Lower leg skin (tissue), 4 donors: ENCODE results near the gene OR10H2. TPM values are rescaled to one million over a fixed set of nuclear protein-coding genes. Genes with fewer than 3 reads are reported as not detected.

Experiments
- DNase-seq, 2 donors: peaks; one replicate each; pipeline ENCODE4 v3.0.0-alpha.2; 2019; ENCODE audit warnings: low spot score in 2 of 2
- H3K4me3 ChIP-seq: fragments of 200-600 bp; sonication (generic); 2 replicates; pipeline ENCODE4 v1.5.1; 2017; ENCODE audit warnings: mild to moderate bottlenecking, low read depth; ENCODE audit not compliant: poor library complexity, severe bottlenecking
- CTCF ChIP-seq, 3 donors: fragments of 450-650 bp; IDR thresholded peaks; one replicate each; pipeline ENCODE4 v1.5.1; 2016; ENCODE audit warnings: antibody characterized with exemption in 3 of 3, mild to moderate bottlenecking in 3 of 3, moderate library complexity in 2 of 3
- POLR2A ChIP-seq, 2 donors: fragments of 450-650 bp; IDR thresholded peaks; one replicate each; pipeline ENCODE4 v1.6.1; 2016 to 2017; ENCODE audit warnings: antibody characterized with exemption in 2 of 2, mild to moderate bottlenecking in 1 of 2, moderate library complexity in 1 of 2
- WGBS, 2 donors: methylation state at CpG; one replicate each; pipeline ENCODE4 v1.1.5; 2018; 5-methylcytosine and 5-hydroxymethylcytosine counted together
- intact Hi-C: fragments of 100-400 bp; cut with DNase I; formaldehyde crosslinking; loops from one replicate; pipeline ENCODE4 v1.15.0; 2023; ENCODE audit warnings: low total_unique reads
- total RNA-seq, 4 donors: library from RNA; depleted of rRNA; stranded (reverse); fragments of >200 nt; gene quantifications; one replicate each; pipeline ENCODE4 v1.1.0, GENCODE V29; 2016

OR10H2 gene
- total RNA-seq, 4 donors from 2014 or later, result not detected

GRCh38 chr19:15696654-15697194 is 31.1 kb upstream of the OR10H2 start:
- TF ChIP-seq POLR2A (IDR thresholded peaks at IDR 0.05) (no peak), CTCF (IDR thresholded peaks at IDR 0.05) (no peak)
- no peak overlapping the region for H3K4me3 ChIP-seq
- no peak for DNase-seq
- 73 to 76% methylated on average over 19 of the region's 19 CpGs for WGBS, 2 donors
- intact Hi-C loops, result no loop called here

GRCh38 chr19:15701757-15702533 is 25.9 kb upstream of the OR10H2 start:
- DNase-seq, result peak; percentile 59 to 85
- 24 to 38% methylated on average over 4 of the region's 4 CpGs for WGBS, 2 donors
- TF ChIP-seq POLR2A (IDR thresholded peaks at IDR 0.05) (no peak), CTCF (IDR thresholded peaks at IDR 0.05) (no peak)
- H3K4me3 ChIP-seq, result no peak overlapping the region
- intact Hi-C loops, result no loop called here

- peak; percentile 83 to 95 for DNase-seq
- H3K4me3 ChIP-seq, result no peak overlapping the region
- TF ChIP-seq CTCF (IDR thresholded peaks at IDR 0.05) (no peak), POLR2A (IDR thresholded peaks at IDR 0.05) (no peak)
- intact Hi-C loops, result no loop called here
- WGBS, 2 donors, result 0% methylated on average over 6 to 7 of the region's 7 CpGs
Measured at GRCh38 chr19:15702534-15702930, 25.3 kb upstream of the OR10H2 start.

- 39 to 42% methylated on average over 3 of the region's 3 CpGs for WGBS, 2 donors
- no peak for DNase-seq
- intact Hi-C loops, result no loop called here
- H3K4me3 ChIP-seq, result no peak overlapping the region
- TF ChIP-seq CTCF (IDR thresholded peaks at IDR 0.05) (no peak), POLR2A (IDR thresholded peaks at IDR 0.05) (no peak)
Measured at GRCh38 chr19:15714638-15715037, 13.2 kb upstream of the OR10H2 start.

- no peak overlapping the region for H3K4me3 ChIP-seq
- intact Hi-C loops, result no loop called here
- no peak for DNase-seq
- TF ChIP-seq CTCF (IDR thresholded peaks at IDR 0.05) (no peak), POLR2A (IDR thresholded peaks at IDR 0.05) (no peak)
- WGBS, 2 donors, result 80 to 81% methylated on average over 1 of the region's 1 CpG
Measured at GRCh38 chr19:15715642-15716041, 12.2 kb upstream of the OR10H2 start.
